ENCODE results near the gene PCLO.

The PCLO gene

GRCh38 chr7:82998436-82998835 lies 164.2 kb downstream of the PCLO start:
- no peak for DNase-seq (ENCODE audit: extremely low read depth, low read depth)
- TF ChIP-seq, protein P1, sequence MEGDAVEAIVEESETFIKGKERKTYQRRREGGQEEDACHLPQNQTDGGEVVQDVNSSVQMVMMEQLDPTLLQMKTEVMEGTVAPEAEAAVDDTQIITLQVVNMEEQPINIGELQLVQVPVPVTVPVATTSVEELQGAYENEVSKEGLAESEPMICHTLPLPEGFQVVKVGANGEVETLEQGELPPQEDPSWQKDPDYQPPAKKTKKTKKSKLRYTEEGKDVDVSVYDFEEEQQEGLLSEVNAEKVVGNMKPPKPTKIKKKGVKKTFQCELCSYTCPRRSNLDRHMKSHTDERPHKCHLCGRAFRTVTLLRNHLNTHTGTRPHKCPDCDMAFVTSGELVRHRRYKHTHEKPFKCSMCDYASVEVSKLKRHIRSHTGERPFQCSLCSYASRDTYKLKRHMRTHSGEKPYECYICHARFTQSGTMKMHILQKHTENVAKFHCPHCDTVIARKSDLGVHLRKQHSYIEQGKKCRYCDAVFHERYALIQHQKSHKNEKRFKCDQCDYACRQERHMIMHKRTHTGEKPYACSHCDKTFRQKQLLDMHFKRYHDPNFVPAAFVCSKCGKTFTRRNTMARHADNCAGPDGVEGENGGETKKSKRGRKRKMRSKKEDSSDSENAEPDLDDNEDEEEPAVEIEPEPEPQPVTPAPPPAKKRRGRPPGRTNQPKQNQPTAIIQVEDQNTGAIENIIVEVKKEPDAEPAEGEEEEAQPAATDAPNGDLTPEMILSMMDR (IDR thresholded peaks at IDR 0.05; ENCODE audit: low read depth, low read length): no peak

DNA sequence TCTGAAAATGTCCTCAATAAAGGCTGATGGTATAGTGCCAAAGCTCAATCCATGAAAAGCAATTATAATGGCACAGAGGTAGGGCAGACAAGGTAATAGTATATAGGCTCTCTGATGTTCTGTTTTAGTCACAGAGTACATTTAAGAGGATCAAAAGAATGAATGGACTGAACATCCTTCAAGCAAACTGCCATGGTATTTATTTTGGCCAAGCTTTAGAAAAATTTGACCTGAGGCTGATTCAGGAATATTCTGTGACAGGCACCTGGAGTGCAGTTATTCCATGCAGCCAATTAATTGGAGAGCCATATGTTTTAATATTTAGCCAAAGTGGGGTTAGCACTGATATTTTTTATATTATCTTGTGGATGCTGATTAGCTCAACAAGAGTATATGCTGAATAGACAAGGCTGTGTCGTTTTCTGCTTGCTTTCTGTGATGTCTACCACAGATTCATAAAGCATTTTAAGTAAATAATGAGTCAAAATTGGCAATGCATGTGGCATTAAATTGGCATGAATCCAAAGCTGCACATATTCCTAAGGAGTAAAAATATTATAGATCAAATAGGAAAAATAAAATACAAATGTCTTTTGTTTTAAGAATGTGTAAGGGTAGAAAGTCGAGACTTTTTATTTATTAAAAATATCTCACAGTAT lies 177.4 kb downstream of the PCLO start:
- no peak for DNase-seq (ENCODE audit: extremely low read depth, low read depth)
- TF ChIP-seq, protein P1 (IDR thresholded peaks at IDR 0.05; ENCODE audit: low read depth, low read length): no peak

DNA sequence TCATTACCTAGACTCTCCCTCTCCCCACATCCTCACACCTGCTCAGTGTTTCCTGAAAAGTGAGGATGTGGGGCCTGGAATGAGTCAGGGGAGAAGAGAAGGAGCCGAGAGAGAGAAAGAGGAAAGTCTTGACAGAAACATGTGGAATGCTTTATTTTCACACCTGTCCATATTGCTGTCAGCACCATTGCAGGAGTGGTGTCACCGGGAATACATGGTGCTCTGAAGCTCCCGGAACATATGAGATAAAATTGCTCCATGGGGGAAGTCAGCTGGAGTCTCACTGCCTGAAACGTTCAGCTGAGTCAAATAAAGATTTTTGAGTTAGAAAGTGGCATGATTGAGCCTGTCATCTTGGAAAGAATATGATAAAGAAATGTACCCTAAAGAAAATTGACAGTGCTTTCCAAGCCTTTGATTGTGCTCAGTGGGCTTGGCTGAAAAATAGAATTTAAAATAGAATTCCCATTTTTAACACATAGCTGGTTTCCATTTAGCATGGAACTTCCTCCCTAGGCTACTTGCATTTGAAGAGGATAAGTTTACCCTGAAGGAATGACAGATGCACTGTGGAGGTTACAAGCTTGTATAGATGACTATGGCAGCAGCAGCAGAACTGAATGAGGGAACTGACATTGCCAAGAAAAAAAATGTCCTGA lies 182.4 kb downstream of the PCLO start:
- TF ChIP-seq, protein P1 (IDR thresholded peaks at IDR 0.05; ENCODE audit: low read depth, low read length): no peak

GRCh38 chr7:82975811-82976468 lies 186.7 kb downstream of the PCLO start:
- TF ChIP-seq, protein P1 (IDR thresholded peaks at IDR 0.05; ENCODE audit: low read depth, low read length): no peak
- no peak for DNase-seq (ENCODE audit: extremely low read depth, low read depth)

More for the DNA sequence above, 182.4 kb downstream of the PCLO start:
- no peak for DNase-seq (ENCODE audit: extremely low read depth, low read depth)

GRCh38 chr7:82972135-82972534 lies 190.5 kb downstream of the PCLO start:
- DNase-seq (ENCODE audit: extremely low read depth, low read depth): no peak
- TF ChIP-seq, protein P1 (IDR thresholded peaks at IDR 0.05; ENCODE audit: low read depth, low read length): no peak

GRCh38 chr7:82965088-82966036 lies 197.3 kb downstream of the PCLO start:
- TF ChIP-seq, protein P1 (IDR thresholded peaks at IDR 0.05; ENCODE audit: low read depth, low read length): no peak
- no peak for DNase-seq (ENCODE audit: extremely low read depth, low read depth)

Measured in AG09319 (cell line).